GM19324 (cell line): ENCODE results near the gene TMEM272.
A peak's percentile ranks its signal among the peaks of the same experiment; 100 is the strongest.

Experiments
- ATAC-seq: cut with Tn5 transposase; IDR thresholded peaks from one replicate; pipeline ENCODE4 v1.9.1; 2021; ENCODE audit warnings: mild to moderate bottlenecking, moderate library complexity; ENCODE audit not compliant: unreplicated experiment, low FRiP score

The TMEM272 gene

GRCh38 chr13:51764184-51765141, 80.5 kb downstream of the TMEM272 start:
- ATAC-seq: peak; percentile 80

- no peak for ATAC-seq
Observed at GRCh38 chr13:51763486-51763885, 81.5 kb downstream of the TMEM272 start.
